HCT116 (cell line): Measurements from ENCODE around the gene BRAT1. TPM values are rescaled to one million over a fixed set of nuclear protein-coding genes. Genes with fewer than 3 reads are reported as not detected.
"Not testable (repeated sequence)": the region's sequence is repeated elsewhere in the genome, so short reads cannot be mapped to it uniquely, and the experiment has no call there.

Experiments used
- ATAC-seq: fragments of 200-7000 bp; cut with Tn5 transposase; 2 replicates; pipeline ENCODE4 v1.9.1; 2020; ENCODE audit warnings: mild to moderate bottlenecking, moderate library complexity
- BruUV-seq: library from RNA; stranded (reverse); fragments of 400-500 nt; replicated peaks from 2 replicates; lab custom pipeline; 2021; lab: Mats Ljungman, UMichigan
- CTCF ChIA-PET: fragments of 300-600 bp; sonication (Branson Sonifier 250); formaldehyde crosslinking; loops from one replicate; lab custom pipeline; 2021; ENCODE audit warnings: antibody characterized with exemption; lab: Charles Lee
- POLR2A ChIA-PET: fragments of 300-600, 350-600 bp; sonication (Branson Sonifier 250); formaldehyde crosslinking; loops from one replicate; lab custom pipeline; 2021; ENCODE audit warnings: antibody characterized with exemption; lab: Charles Lee
- RAD21 ChIA-PET, 2 experiments: fragments of 300-600 bp; sonication (Branson Sonifier 250); formaldehyde crosslinking; loops; one replicate each; lab custom pipeline; 2023; ENCODE audit warnings: low total read pairs in 2 of 2; ENCODE audit not compliant: uncharacterized antibody in 2 of 2, unreplicated experiment in 2 of 2, low non-redundant PET in 1 of 2; lab: Charles Lee
- DNase-seq: peaks from one replicate; pipeline ENCODE4 v3.0.0-alpha.2; 2010; ENCODE audit warnings: low read depth, low spot score
- H2AFZ ChIP-seq: fragments of 200-600 bp; shearing (Covaris generic), sonication (generic); 2 replicates; pipeline ENCODE4 v1.6.1; 2017; ENCODE audit warnings: low read depth, mixed run types, mixed read lengths, antibody characterized with exemption, low read length; ENCODE audit not compliant: poor library complexity, severe bottlenecking
- H3K27ac ChIP-seq: 2 replicates; pipeline ENCODE4 v1.5.1; 2012; ENCODE audit warnings: low read depth, low read length
- H3K27me3 ChIP-seq: fragments of 200-600 bp; sonication (generic); 2 replicates; pipeline ENCODE4 v1.6.1; 2016; ENCODE audit warnings: mixed run types, low read length, mixed read lengths; ENCODE audit not compliant: insufficient read depth
- H3K36me3 ChIP-seq, 2 experiments: fragments of 200-500 bp in 1 of 2; fragments of 200-600 bp in 1 of 2; sonication (Bioruptor generic) in 1 of 2; sonication (generic) in 1 of 2; 2 replicates each; pipeline versions ENCODE4 v1.5.1 to v1.6.1; 2014 to 2016; ENCODE audit warnings: low read length in 2 of 2, inconsistent platforms in 1 of 2, mixed read lengths in 1 of 2, mixed run types in 1 of 2; ENCODE audit not compliant: insufficient read depth in 2 of 2, control insufficient read depth in 1 of 2
- H3K4me1 ChIP-seq, 2 experiments: fragments of 200-600 bp in 1 of 2; sonication (generic) in 1 of 2; 2 replicates each; pipeline versions ENCODE4 v1.5.1 to v1.6.1; 2012 to 2017; ENCODE audit warnings: low read length in 2 of 2, inconsistent platforms in 1 of 2, mild to moderate bottlenecking in 1 of 2, mixed read lengths in 1 of 2, mixed run types in 1 of 2, moderate library complexity in 1 of 2; ENCODE audit not compliant: insufficient read depth in 2 of 2, control insufficient read depth in 1 of 2
- H3K4me2 ChIP-seq: fragments of 200-600 bp; sonication (generic); 2 replicates; pipeline ENCODE4 v1.6.1; 2017; ENCODE audit warnings: mixed run types, low read length, mixed read lengths
- H3K4me3 ChIP-seq, 2 experiments: fragments of 200-600 bp in 1 of 2; sonication (generic) in 1 of 2; replicated peaks in 1 of 2; 2 replicates each; pipeline ENCODE4 v1.5.1; 2011 to 2016; ENCODE audit warnings: low read length in 2 of 2, control low read depth in 1 of 2, low read depth in 1 of 2, mild to moderate bottlenecking in 1 of 2, mixed read lengths in 1 of 2, mixed run types in 1 of 2
- H3K79me2 ChIP-seq: fragments of 200-600 bp; sonication (generic); 2 replicates; pipeline ENCODE4 v1.6.1; 2017; ENCODE audit warnings: mild to moderate bottlenecking, mixed run types, low read length, moderate library complexity, mixed read lengths; ENCODE audit not compliant: insufficient read depth
- H3K9ac ChIP-seq: fragments of 200-600 bp; sonication (generic); 2 replicates; pipeline ENCODE4 v1.6.1; 2016; ENCODE audit warnings: low read length, mixed read lengths
- H3K9me2 ChIP-seq: fragments of 200-600 bp; sonication (generic), shearing (Covaris generic); 2 replicates; pipeline ENCODE4 v1.6.1; 2017; ENCODE audit warnings: mixed run types, mild to moderate bottlenecking, moderate library complexity; ENCODE audit not compliant: insufficient read depth
- H3K9me3 ChIP-seq, 2 experiments: fragments of 200-500 bp in 1 of 2; fragments of 200-600 bp in 1 of 2; sonication (Bioruptor generic) in 1 of 2; sonication (generic) in 1 of 2; 2 replicates each; pipeline ENCODE4 v1.6.1; 2014 to 2017; ENCODE audit warnings: low read length in 2 of 2, mixed read lengths in 2 of 2, inconsistent platforms in 1 of 2, low read depth in 1 of 2, mild to moderate bottlenecking in 1 of 2, mixed run types in 1 of 2, moderate library complexity in 1 of 2; ENCODE audit not compliant: control insufficient read depth in 1 of 2, insufficient read depth in 1 of 2
- H4K20me1 ChIP-seq: fragments of 200-600 bp; sonication (generic), shearing (Covaris generic); 2 replicates; pipeline ENCODE4 v1.6.1; 2017; ENCODE audit warnings: mixed run types, mild to moderate bottlenecking, moderate library complexity; ENCODE audit not compliant: insufficient read depth
- ELF1 ChIP-seq: IDR thresholded peaks from 2 replicates; pipeline ENCODE4 v1.6.1; 2012; ENCODE audit warnings: low read depth, borderline replicate concordance
- EZH2phosphoT487 ChIP-seq: fragments of 200-600 bp; IDR thresholded peaks from 2 replicates; pipeline ENCODE4 v1.6.1; 2018; ENCODE audit warnings: antibody characterized with exemption, borderline replicate concordance
- POLR2A ChIP-seq: IDR thresholded peaks from 2 replicates; pipeline ENCODE4 v1.7.0; 2011; ENCODE audit warnings: borderline replicate concordance; ENCODE audit not compliant: insufficient read depth, insufficient read length; ENCODE audit errors: extremely low read depth
- POLR2AphosphoS5 ChIP-seq: IDR thresholded peaks from 2 replicates; pipeline ENCODE4 v1.6.1; 2011; ENCODE audit warnings: mild to moderate bottlenecking, low read depth, low read length, moderate library complexity
- SIN3A ChIP-seq: IDR thresholded peaks from 2 replicates; pipeline ENCODE4 v1.6.1; 2012; ENCODE audit warnings: low read depth
- ZFX ChIP-seq: fragments of 450-650 bp; IDR thresholded peaks from 2 replicates; pipeline ENCODE4 v1.6.1; 2017
- intact Hi-C: fragments of 100-400 bp; cut with micrococcal nuclease; formaldehyde crosslinking; loops from 2 replicates; pipeline ENCODE4 v1.10.0; 2022
- total RNA-seq: library from RNA; stranded (reverse); gene quantifications from one replicate; pipeline ENCODE4 v1.2.1, GENCODE V29; 2021; ENCODE audit not compliant: unreplicated experiment
- TF ChIP-seq, protein P1 (sequence below): IDR thresholded peaks from 2 replicates; pipeline ENCODE4 v1.6.1; 2012; ENCODE audit warnings: low read depth
- TF ChIP-seq, protein P2 (sequence below): IDR thresholded peaks from 2 replicates; pipeline ENCODE4 v1.6.1; 2012
- TF ChIP-seq, protein P3 (sequence below): IDR thresholded peaks from 2 replicates; pipeline ENCODE4 v1.6.1; 2012

The BRAT1 gene
- total RNA-seq, 1 experiment from 2014 or later = 47.6 TPM

DNA sequence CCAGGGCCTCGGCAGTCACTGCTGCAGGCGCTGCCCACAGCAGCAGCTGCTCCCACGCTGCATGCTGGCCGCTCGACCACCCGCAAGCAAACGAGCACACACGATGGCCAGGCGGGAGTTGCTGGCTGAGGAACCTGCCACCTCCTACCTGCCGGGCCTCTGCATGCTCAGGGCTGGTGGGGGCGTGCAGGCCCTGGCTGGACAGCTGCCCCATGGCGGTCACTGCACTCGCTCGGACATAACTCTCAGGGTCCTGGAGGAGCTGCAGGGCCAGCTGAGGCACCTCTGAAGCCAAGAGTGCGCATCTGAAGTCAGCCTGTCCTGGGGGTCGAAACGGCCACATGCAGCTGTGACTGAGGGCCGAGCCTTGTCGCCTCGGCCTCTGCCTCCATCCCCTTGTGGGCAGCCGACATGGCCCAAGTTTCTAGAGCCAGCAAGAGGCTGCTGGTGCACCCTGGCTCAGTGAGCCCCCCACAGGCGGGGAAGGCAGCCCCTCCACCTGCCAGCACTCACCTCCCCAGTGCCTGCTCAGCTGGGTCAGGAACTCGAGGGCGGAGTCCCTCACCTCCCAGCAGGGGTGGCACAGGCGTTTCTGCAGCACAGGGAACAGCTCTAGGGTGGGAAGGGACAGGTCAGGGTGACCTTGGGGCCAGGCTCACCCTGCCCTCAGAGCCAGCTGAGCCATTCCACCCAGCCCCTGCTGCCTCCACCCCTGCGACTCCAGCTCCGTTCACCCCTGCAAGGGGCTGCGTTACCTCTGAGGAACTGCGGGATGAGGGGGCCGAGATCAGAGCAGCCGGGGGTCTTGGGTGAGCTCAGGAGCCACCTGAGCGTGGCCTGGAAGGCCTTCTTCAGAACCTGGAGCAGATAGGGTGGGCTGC, 16.1 kb downstream of the BRAT1 start (continued):
- TF ChIP-seq, protein P1, sequence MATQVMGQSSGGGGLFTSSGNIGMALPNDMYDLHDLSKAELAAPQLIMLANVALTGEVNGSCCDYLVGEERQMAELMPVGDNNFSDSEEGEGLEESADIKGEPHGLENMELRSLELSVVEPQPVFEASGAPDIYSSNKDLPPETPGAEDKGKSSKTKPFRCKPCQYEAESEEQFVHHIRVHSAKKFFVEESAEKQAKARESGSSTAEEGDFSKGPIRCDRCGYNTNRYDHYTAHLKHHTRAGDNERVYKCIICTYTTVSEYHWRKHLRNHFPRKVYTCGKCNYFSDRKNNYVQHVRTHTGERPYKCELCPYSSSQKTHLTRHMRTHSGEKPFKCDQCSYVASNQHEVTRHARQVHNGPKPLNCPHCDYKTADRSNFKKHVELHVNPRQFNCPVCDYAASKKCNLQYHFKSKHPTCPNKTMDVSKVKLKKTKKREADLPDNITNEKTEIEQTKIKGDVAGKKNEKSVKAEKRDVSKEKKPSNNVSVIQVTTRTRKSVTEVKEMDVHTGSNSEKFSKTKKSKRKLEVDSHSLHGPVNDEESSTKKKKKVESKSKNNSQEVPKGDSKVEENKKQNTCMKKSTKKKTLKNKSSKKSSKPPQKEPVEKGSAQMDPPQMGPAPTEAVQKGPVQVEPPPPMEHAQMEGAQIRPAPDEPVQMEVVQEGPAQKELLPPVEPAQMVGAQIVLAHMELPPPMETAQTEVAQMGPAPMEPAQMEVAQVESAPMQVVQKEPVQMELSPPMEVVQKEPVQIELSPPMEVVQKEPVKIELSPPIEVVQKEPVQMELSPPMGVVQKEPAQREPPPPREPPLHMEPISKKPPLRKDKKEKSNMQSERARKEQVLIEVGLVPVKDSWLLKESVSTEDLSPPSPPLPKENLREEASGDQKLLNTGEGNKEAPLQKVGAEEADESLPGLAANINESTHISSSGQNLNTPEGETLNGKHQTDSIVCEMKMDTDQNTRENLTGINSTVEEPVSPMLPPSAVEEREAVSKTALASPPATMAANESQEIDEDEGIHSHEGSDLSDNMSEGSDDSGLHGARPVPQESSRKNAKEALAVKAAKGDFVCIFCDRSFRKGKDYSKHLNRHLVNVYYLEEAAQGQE = no peak
- TF ChIP-seq ELF1 = no peak
- TF ChIP-seq, protein P2, sequence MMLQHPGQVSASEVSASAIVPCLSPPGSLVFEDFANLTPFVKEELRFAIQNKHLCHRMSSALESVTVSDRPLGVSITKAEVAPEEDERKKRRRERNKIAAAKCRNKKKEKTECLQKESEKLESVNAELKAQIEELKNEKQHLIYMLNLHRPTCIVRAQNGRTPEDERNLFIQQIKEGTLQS = no peak
- TF ChIP-seq, all 23 proteins: peak for 0

DNA sequence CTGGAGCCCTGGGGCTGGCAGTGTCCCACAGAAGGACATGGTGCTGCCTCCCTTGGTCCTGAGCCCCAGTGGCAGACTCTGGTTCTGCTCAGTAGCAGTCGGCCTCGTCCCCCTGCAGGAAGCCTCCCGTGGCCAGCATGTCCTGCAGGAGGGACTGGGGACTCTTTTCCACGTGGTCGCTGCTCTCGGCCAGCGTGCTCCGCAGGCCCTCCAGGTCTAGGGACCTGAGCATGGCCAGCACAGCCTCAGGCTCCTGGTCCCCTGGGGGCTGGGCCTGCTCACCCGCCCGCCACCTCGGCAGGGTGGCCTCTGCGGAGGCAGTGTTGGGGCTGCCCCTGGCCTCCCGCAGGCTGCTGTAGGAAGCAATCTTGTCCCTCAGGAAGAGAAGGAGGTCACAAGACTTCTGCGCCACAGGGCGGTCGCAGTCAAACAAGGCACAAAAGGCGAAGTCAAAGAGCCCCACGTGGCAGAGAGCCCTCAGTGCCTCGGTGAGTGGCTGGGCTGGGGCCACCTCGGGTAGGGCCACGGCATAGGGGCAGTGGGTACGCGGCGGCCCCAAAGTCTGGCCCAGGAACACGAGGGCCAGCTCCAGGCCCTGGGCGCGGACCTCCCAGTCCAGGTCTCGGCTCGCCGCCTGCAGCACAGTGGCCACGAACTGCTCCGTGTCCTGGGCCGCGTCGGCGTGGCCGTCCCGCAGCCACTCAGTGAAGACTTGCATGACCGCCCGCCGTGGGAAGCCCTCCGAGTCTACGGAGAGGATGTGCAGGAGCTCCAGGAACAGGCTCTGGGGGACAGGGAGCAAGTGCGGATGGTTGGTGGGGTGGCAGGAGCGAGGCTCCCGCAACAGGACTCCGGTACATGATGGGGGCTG, 17.1 kb downstream of the BRAT1 start:
- H3K27ac ChIP-seq = no peak overlapping the region; the same call in 1 of the 2 replicates
- no peak overlapping the region for H3K4me3 ChIP-seq
- TSS peak; percentile 31 for BruUV-seq
- no peaks in the 10 kb centered on the region for H3K9me3 ChIP-seq
- ChIA-PET CTCF (no interaction called here), RAD21 (no interaction called here), POLR2A (no interaction called here)
- no peaks in the 10 kb centered on the region for H4K20me1 ChIP-seq
- intact Hi-C loops = no loop called here
- no peaks in the 10 kb centered on the region for H3K9me2 ChIP-seq
- no peaks in the 10 kb centered on the region for H3K27me3 ChIP-seq
- no peak for DNase-seq
- no peaks in the 10 kb centered on the region for H3K79me2 ChIP-seq
- H3K9ac ChIP-seq = no peak overlapping the region
- no peaks in the 10 kb centered on the region for H3K4me1 ChIP-seq
- no peak for TF ChIP-seq POLR2AphosphoS5
- TF ChIP-seq EZH2phosphoT487 = no peak
- no peak for TF ChIP-seq ELF1
- TF ChIP-seq POLR2A = no peak
- TF ChIP-seq ZFX = no peak
- TF ChIP-seq, protein P3, sequence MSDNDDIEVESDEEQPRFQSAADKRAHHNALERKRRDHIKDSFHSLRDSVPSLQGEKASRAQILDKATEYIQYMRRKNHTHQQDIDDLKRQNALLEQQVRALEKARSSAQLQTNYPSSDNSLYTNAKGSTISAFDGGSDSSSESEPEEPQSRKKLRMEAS = no peak
- no peak for TF ChIP-seq SIN3A
- no peak overlapping the region for H2AFZ ChIP-seq
- peak; percentile 38; the same call in 1 of the 2 replicates for ATAC-seq
- peaks cover 0 to 6% of the 10 kb centered on the region in 2 experiments; a peak in 3 of 4 replicates for H3K36me3 ChIP-seq
- no peak overlapping the region for H3K4me2 ChIP-seq

DNA sequence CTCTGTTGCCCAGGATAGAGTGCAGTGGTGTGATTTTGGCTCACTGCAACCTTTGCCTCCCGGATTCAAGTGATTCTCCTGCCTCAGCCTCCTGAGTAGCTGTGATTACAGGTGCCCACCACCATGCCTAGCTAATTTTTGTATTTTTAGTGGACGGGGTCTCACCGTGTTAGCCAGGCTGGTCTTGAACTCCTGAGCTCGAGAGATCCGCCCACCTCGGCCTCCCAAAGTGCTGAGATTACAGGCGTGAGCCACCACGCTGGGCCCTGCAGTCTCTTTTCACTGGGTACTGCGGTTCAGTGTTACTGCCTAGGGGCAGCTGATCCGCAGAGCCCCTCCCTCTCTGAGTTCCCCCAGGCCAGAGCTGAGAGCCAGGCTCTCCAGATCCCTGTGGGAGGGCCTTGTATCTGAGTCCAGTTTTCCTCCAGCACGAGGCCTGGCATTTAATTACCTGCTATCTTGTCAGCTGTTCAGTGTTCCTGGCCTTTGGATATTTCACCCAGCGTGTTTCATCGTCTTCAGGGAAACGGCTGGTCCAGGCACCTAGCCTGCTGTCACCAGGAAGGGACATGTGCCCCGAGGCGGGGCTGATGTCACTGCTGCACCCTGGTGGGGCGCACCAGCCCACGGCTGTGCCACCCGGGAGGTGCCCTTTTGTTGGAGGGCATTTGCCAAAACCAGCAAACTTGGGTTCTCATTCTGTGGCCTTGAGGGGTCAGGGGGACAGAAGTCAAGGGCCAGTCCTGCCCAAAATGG, 19.3 kb downstream of the BRAT1 start:
- DNase-seq, CTCF ChIA-PET, H3K36me3 ChIP-seq, intact Hi-C loops, H3K9ac ChIP-seq, H3K27me3 ChIP-seq, H3K27ac ChIP-seq, H2AFZ ChIP-seq, H3K4me1 ChIP-seq, RAD21 ChIA-PET, BruUV-seq, POLR2A ChIA-PET, H3K4me3 ChIP-seq, H4K20me1 ChIP-seq, ATAC-seq, H3K4me2 ChIP-seq, H3K9me2 ChIP-seq, H3K9me3 ChIP-seq, H3K79me2 ChIP-seq: not testable (repeated sequence)
